B cell (primary cell): ENCODE data around the gene BCL2L13.

Experiments
- CTCF ChIP-seq: fragments of 200-600 bp; IDR thresholded peaks from one replicate; pipeline ENCODE4 v1.8.0; 2022; ENCODE audit warnings: antibody characterized with exemption, mild to moderate bottlenecking
- EZH2 ChIP-seq: IDR thresholded peaks from 2 replicates; pipeline ENCODE4 v1.6.1; 2012; ENCODE audit warnings: borderline replicate concordance, low read depth, mild to moderate bottlenecking, moderate library complexity, low read length; ENCODE audit not compliant: insufficient read depth, poor library complexity, severe bottlenecking

GRCh38 chr22:17764036-17764435 is 125.5 kb downstream of the BCL2L13 start:
- TF ChIP-seq CTCF (no peak), EZH2 (no peak)
